ENCODE measurements around the gene S100A7. TPM values are rescaled to one million over a fixed set of nuclear protein-coding genes. Genes with fewer than 3 reads are reported as not detected.
"Not testable (repeated sequence)": the region's sequence is repeated elsewhere in the genome, so short reads cannot be mapped to it uniquely, and the experiment has no call there.

The S100A7 gene
- polyA plus RNA-seq, 6 donors from 2014 or later: not detected

DNA sequence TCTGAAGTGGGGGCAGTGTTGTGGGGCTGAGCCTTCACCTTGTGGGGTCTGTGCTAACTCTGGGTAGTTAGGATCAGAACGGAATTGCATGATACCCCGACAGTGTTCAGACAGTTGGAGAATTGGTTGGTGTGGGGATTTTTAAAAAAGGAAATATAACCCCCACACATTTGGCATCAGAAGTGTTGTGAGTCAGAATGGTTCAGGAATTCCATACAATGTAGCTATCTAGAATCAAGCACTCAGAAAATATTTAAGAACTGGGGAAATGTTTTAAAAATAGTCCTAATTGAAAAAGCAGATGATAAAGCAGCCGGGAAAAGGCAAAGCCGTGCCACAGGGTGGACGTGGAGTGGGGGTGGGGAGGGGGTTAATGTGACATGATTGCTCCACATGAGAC, 6.5 kb upstream of the S100A7 start:
- Mint-ChIP-seq H3K4me3 (no peak overlapping the region), H3K9me3 (peaks cover 6 to 18% (median 14%) of the 10 kb centered on the region in 7 donors), H3K27me3 (peaks cover 28 to 63% (median 47%) of the 10 kb centered on the region in 3 donors), H3K27ac (no peak overlapping the region), H3K36me3 (peaks cover 4 to 11% of the 10 kb centered on the region in 2 donors), H3K4me1 (peaks cover 0 to 5% (median 0%) of the 10 kb centered on the region in 3 donors)
- DNase-seq: no peak
- no peak for ATAC-seq (ENCODE audit: low read depth in 2 of 2)

DNA sequence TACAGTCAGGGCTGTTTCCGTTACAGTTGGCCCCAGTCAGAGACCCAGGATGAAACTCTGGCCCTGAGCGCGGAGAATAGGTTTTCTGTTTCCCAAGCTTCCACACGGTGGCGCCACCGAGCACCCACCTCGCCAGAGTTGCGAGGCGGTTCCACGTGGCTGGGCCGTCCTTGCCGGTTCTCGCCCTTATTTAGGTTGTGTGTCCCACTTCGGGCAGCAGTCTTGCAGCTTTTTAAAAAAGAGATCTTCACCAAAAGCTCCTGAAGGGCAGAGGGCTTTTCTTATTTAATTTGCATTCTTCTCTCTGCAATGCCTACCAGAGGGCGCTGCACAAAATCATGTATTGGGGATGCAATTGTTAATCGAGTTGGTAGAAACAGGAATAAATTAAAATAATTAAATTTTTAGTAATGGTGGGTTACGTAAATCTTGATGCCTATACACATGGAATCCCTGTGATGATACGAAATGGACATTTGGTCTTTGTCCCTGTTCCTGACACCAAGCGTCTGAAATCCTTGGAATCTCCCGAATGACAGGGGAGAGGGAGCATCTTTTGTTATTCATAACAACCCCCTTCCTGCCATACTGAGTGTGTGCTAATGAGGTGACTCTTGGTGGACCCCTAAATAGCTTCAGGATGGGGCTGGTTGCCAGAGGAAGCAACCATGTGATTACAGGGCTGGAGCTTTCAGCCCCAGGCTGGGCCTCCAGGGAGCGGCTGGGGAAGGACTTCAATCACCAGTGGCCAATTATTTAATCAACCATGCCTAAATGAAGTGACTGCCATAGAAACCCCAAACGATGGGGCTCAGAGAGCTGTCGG, 5.6 kb upstream of the S100A7 start:
- peak overlapping the region in 1 of 8 donors; percentile 21 for H3K4me3 Mint-ChIP-seq
- DNase-seq (peak; percentile 21), ATAC-seq (ENCODE audit: low read depth in 2 of 2) (peak; percentile 65 to 72)
- peaks cover 4 to 9% of the 10 kb centered on the region in 2 donors for H3K36me3 Mint-ChIP-seq
- H3K27me3 Mint-ChIP-seq: peaks cover 34 to 65% (median 49%) of the 10 kb centered on the region in 3 donors
- H3K4me1 Mint-ChIP-seq: peaks cover 0 to 5% (median 0%) of the 10 kb centered on the region in 3 donors
- H3K9me3 Mint-ChIP-seq: peaks cover 4 to 12% (median 7%) of the 10 kb centered on the region in 7 donors
- H3K27ac Mint-ChIP-seq: no peak overlapping the region

DNA sequence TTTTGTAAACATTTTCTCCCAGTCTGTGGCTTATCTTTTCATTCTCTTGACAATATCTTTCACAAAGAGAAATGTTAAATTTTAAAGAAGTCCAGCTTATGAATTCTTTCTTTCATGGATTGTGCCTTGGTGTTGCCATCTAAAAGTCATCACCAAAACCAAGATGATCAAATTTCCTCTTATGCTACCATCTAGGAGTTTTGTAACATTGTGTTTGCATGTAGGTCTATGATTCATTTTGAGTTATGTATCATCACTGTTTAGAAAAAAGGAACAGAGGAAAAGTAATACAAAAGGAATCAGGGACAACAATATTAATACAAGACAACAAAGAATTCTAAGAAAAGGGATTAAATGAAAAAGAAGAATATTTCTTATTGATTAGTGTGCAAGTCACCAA, 2.3 kb upstream of the S100A7 start:
- not testable (repeated sequence) for H3K9me3 Mint-ChIP-seq; DNase-seq; H3K36me3 Mint-ChIP-seq; H3K27ac Mint-ChIP-seq; H3K4me3 Mint-ChIP-seq; H3K4me1 Mint-ChIP-seq; ATAC-seq (ENCODE audit: low read depth in 2 of 2)
- H3K27me3 Mint-ChIP-seq: peaks cover 42 to 55% (median 43%) of the 10 kb centered on the region in 3 donors

DNA sequence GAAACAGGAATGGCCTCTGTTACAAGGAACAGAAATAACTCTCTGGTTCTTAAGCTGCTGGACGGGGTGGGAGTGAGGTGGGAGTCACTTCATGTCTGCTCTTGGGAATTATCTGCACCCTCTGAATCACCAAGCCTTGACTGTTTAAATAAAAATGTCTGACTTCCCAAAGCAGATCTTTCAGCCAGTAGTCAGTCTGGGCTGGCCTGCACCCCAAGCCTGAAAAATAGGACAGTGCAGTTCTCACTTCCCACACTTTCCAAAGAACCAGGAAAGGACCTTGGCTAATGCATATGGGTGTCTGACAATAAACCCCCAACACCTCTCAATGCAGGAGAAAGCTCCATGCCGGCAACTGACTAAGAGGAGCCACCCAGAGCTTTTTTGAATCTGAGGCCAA, 796 bp downstream of the S100A7 start:
- no peak for ATAC-seq (ENCODE audit: low read depth in 2 of 2)
- no peaks in the 10 kb centered on the region for H3K36me3 Mint-ChIP-seq
- DNase-seq: no peak
- no peak overlapping the region for H3K4me3 Mint-ChIP-seq
- no peak overlapping the region for H3K27ac Mint-ChIP-seq
- H3K9me3 Mint-ChIP-seq: no peaks in the 10 kb centered on the region
- H3K27me3 Mint-ChIP-seq: peaks cover 49 to 60% (median 57%) of the 10 kb centered on the region in 3 donors
- no peaks in the 10 kb centered on the region for H3K4me1 Mint-ChIP-seq

DNA sequence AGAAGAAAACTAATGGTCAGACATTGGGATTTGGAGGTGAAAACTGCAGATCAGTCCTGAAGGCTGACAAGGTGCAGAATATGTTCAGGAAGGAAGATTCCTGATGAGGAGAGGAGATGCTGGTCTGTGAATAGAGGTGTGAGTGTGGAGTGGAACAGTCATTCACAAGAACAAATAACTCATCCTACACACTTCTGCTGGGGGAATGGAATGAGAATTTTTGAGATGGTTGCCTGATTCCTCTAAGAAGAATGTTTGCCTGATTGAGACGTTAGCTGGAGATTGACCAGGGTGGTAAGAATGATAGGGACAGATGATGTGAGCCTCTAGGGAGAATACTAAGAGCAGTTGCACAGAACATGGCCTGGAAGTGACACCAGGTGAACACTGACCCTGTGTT, 4.1 kb downstream of the S100A7 start:
- Mint-ChIP-seq H3K36me3 (no peaks in the 10 kb centered on the region), H3K4me1 (no peaks in the 10 kb centered on the region), H3K9me3 (peaks cover 0 to 1% (median 0%) of the 10 kb centered on the region in 7 donors), H3K27ac (peak overlapping the region in 1 of 6 donors; percentile 54), H3K4me3 (no peak overlapping the region), H3K27me3 (peaks cover 38 to 48% (median 47%) of the 10 kb centered on the region in 3 donors)
- DNase-seq (no peak), ATAC-seq (ENCODE audit: low read depth in 2 of 2) (no peak)

DNA sequence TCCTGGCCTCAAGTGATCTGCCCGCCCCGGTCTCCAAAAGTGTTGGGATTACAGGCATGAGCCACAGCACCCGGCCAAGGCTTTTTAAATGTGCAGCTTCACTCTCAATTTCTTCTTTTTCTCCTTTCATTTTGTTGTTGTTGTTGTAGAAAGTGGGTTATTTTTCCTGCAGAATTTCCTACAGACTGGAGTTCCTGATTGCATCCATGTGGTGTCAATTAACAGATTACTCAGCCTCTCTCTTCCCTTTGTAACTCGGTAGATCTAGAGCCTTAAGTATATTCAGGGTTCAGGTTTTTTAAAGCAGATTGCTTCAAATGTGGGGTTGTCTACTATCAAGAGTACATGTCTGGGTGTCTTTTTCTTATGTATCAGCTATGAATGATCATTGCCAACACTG, 11.6 kb downstream of the S100A7 start:
- peaks cover 41 to 44% (median 44%) of the 10 kb centered on the region in 3 donors for H3K27me3 Mint-ChIP-seq
- H3K9me3 Mint-ChIP-seq; H3K4me3 Mint-ChIP-seq; H3K27ac Mint-ChIP-seq; H3K36me3 Mint-ChIP-seq; DNase-seq; H3K4me1 Mint-ChIP-seq; ATAC-seq (ENCODE audit: low read depth in 2 of 2): not testable (repeated sequence)

DNA sequence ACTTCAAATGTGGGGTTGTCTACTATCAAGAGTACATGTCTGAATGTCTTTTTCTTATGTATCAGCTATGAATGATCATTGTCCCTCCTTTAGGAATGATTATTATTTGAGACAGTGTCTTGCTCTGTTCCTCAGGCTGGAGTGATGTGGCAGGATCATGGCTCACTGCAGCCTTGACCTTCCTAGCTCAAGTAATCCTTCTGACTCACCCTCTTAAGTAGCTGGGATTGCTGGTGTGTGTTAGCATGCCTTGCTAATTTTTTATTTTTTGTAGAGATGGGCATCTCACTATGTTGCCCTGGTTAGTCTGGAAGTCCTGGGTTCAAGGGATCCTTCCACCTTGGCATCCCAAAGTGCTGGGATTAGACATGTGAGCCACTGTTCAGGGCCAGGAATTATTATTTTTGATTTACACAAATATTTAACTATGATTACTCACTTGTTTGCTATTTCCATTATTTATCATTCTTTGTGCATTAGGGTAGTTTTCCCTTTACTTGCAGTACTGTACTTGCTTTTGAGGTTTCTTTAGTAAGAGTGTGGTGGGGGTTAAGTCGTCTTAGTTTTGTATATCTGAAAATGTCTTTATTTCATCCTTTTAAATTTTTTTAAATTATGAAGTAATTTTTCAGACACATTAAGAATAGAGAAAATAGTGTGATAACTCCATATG, 12.8 kb downstream of the S100A7 start:
- Mint-ChIP-seq H3K4me3 (no peak overlapping the region), H3K4me1 (no peaks in the 10 kb centered on the region), H3K27me3 (peaks cover 41 to 47% (median 46%) of the 10 kb centered on the region in 3 donors), H3K36me3 (no peaks in the 10 kb centered on the region), H3K9me3 (peaks cover 0 to 9% (median 0%) of the 10 kb centered on the region in 7 donors), H3K27ac (no peak overlapping the region)
- DNase-seq: no peak
- no peak for ATAC-seq (ENCODE audit: low read depth in 2 of 2)

DNA sequence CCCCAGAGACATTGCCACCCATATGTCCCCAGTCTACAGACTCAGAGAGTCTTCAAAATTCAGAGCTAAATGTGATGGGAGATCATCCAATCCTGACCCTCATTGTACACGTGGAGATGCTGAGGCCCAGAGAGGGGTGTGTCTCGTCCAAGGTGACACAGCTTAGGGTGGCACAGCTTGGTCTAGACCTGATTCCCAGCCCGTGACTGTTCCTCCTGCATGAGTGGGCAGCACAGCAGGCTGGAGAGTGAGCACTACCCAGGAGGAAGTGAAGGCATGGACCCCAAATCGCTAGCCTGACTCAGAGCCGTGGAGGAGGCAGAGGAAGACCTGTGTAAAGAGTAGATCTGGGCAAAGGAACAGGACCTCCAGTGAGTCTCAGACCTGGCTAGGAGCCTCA, 16.4 kb downstream of the S100A7 start:
- ATAC-seq (ENCODE audit: low read depth in 2 of 2) (no peak), DNase-seq (no peak)
- H3K27ac Mint-ChIP-seq: no peak overlapping the region
- peaks cover 0 to 9% (median 0%) of the 10 kb centered on the region in 7 donors for H3K9me3 Mint-ChIP-seq
- no peak overlapping the region for H3K4me3 Mint-ChIP-seq
- no peaks in the 10 kb centered on the region for H3K4me1 Mint-ChIP-seq
- H3K36me3 Mint-ChIP-seq: no peaks in the 10 kb centered on the region
- H3K27me3 Mint-ChIP-seq: peaks cover 27 to 46% (median 32%) of the 10 kb centered on the region in 3 donors

DNA sequence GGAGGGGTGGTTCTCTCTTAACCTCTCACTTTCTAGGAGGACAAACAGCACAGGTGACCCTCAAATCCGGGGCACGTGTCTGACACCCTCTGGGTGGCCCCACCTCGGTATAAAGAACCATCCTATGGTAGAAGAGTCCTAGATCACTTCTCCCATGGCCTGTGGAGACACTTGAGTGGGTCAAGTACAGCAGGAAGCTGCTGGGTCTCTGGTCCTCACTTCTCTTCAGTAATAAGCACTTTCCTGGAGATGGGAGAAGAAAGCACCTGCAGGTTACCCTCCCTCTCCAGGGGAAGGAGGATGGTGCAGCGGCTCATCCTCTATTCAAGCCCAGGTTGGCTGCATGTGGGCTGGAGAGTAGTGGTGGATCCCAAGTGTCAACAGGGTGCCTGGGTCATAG, 17.0 kb downstream of the S100A7 start:
- H3K9me3 Mint-ChIP-seq: peaks cover 0 to 9% (median 0%) of the 10 kb centered on the region in 7 donors
- H3K4me3 Mint-ChIP-seq: no peak overlapping the region
- no peaks in the 10 kb centered on the region for H3K36me3 Mint-ChIP-seq
- H3K27ac Mint-ChIP-seq: no peak overlapping the region
- peaks cover 21 to 45% (median 26%) of the 10 kb centered on the region in 3 donors for H3K27me3 Mint-ChIP-seq
- ATAC-seq (ENCODE audit: low read depth in 2 of 2) (no peak), DNase-seq (no peak)
- no peaks in the 10 kb centered on the region for H3K4me1 Mint-ChIP-seq

DNA sequence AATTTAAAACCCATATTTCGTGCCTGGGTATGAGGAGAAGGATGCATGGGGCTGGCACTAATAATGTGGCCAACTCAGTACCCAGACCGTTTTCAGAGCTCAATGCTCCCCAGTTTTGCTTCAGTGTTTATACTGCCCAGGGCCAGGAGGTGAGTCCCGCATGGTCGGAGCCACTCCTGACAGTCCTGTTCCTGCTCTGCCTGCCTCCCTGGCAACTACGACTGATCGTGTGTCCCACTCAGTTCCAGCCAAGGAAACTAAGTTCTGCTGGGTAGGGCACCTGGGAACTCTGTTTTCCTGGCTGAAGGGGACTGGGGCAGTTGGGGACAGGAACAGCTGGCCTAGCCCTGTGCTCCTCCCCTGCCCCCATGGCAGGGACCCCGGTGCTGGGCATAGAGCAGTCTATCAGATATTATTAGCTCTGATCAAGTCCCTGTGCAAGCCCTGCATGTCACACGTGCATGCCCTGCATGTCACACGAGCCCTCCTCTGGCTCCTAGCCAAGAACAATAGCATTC, 19.2 kb downstream of the S100A7 start:
- DNase-seq (no peak), ATAC-seq (ENCODE audit: low read depth in 2 of 2) (no peak)
- Mint-ChIP-seq H3K9me3 (peaks cover 0 to 9% (median 0%) of the 10 kb centered on the region in 7 donors), H3K27ac (peak overlapping the region in 1 of 6 donors; percentile 31), H3K27me3 (peaks cover 28 to 56% (median 33%) of the 10 kb centered on the region in 3 donors), H3K4me3 (no peak overlapping the region), H3K4me1 (peaks cover 0 to 5% (median 3%) of the 10 kb centered on the region in 3 donors), H3K36me3 (no peaks in the 10 kb centered on the region)

DNA sequence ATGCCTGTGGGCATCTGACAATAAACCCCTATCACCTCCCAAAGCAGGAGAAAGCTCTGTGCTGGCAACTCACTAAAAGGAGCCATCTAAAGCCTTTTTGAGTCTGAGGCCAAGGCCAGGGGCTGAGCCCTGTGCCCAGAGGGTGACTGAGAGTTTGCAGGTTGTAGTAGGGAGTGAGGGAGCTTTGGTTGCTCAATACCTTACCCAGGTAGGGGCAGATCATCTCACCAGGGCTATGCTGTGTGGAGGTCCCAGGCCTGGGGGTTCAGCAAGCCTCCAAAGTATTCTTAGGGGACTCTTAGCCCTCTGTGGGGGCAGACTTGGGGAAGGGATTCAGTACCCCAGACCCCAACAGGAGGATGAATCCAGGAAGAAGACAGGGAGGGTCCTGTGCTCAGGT, 21.2 kb downstream of the S100A7 start:
- H3K4me1 Mint-ChIP-seq: peaks cover 1 to 5% (median 3%) of the 10 kb centered on the region in 3 donors
- DNase-seq: no peak
- no peak for ATAC-seq (ENCODE audit: low read depth in 2 of 2)
- no peak overlapping the region for H3K27ac Mint-ChIP-seq
- H3K9me3 Mint-ChIP-seq: peaks cover 0 to 5% (median 0%) of the 10 kb centered on the region in 7 donors
- H3K27me3 Mint-ChIP-seq: peaks cover 19 to 44% (median 30%) of the 10 kb centered on the region in 3 donors
- H3K4me3 Mint-ChIP-seq: no peak overlapping the region
- H3K36me3 Mint-ChIP-seq: no peaks in the 10 kb centered on the region

DNA sequence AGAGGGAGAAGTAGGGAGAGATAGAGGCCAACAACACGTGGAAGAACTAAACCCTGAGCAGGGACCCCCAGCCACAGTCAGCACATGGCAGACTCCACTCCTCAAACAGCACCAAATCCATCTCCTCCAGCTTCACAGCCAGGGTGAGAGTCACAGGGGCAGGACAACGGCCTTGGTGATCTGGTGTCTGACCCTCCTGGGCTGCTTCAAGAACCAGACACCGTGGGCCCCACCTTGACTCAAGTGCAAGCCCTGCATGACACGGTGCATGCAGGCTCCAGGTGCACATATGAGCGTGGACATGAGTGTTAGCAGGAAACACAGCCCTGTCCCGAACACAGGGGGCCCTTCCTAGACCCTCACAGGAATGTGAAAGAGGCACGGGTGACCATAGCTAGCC, 21.9 kb downstream of the S100A7 start:
- Mint-ChIP-seq H3K4me3 (no peak overlapping the region), H3K9me3 (peaks cover 0 to 5% (median 0%) of the 10 kb centered on the region in 7 donors), H3K27ac (no peak overlapping the region), H3K27me3 (peaks cover 14 to 44% (median 23%) of the 10 kb centered on the region in 3 donors), H3K36me3 (no peaks in the 10 kb centered on the region), H3K4me1 (peaks cover 1 to 5% (median 3%) of the 10 kb centered on the region in 3 donors)
- DNase-seq: no peak
- no peak for ATAC-seq (ENCODE audit: low read depth in 2 of 2)

DNA sequence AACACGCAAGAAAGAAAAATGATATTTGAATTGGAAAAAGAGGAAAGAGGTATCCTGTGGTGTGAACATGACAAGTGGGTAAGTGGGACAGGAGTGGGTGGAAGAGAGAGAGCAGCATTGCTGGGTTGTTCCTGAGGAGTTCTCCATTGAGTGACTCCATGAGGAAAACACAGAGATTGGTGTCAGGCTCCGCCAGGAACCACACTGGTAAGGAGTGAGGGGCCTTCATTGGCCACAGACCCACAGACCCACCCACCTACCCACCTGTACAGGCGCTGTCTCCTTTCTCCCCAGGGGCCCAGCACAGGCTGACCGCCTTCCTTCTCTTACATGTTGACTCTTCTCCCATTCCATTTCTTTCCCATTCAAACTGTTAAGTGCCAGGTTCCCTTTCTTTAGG, 23.2 kb downstream of the S100A7 start:
- Mint-ChIP-seq H3K4me1 (peaks cover 1 to 5% (median 3%) of the 10 kb centered on the region in 3 donors), H3K27ac (no peak overlapping the region), H3K36me3 (no peaks in the 10 kb centered on the region), H3K27me3 (peaks cover 14 to 55% (median 28%) of the 10 kb centered on the region in 3 donors), H3K4me3 (no peak overlapping the region), H3K9me3 (no peaks in the 10 kb centered on the region)
- ATAC-seq (ENCODE audit: low read depth in 2 of 2) (no peak), DNase-seq (no peak)

All from naive B cell (primary cell).